Trophoblast cell (in vitro differentiated cells and primary cell): Measurements from ENCODE around the gene IZUMO4.
A peak's percentile ranks its signal among the peaks of the same experiment; 100 is the strongest.

Experiments
- DNase-seq, 2 donors: peaks; one replicate each; pipeline ENCODE4 v3.0.0-alpha.2; 2016
- H2AFZ ChIP-seq: 2 replicates; pipeline ENCODE4 v1.6.1; 2013; ENCODE audit warnings: low read length, moderate library complexity, mild to moderate bottlenecking; ENCODE audit not compliant: insufficient read depth, poor library complexity
- H2AK5ac ChIP-seq: 2 replicates; pipeline ENCODE4 v1.6.1; 2013; ENCODE audit warnings: mild to moderate bottlenecking, low read length
- H2BK120ac ChIP-seq: 2 replicates; pipeline ENCODE4 v1.6.1; 2013; ENCODE audit warnings: low read length, mild to moderate bottlenecking, moderate library complexity; ENCODE audit not compliant: insufficient read depth, poor library complexity
- H2BK12ac ChIP-seq: 2 replicates; pipeline ENCODE4 v1.6.1; 2013; ENCODE audit warnings: mild to moderate bottlenecking, low read length, moderate library complexity
- H2BK5ac ChIP-seq: 2 replicates; pipeline ENCODE4 v1.6.1; 2013; ENCODE audit warnings: low read length, low read depth, moderate library complexity, mild to moderate bottlenecking; ENCODE audit not compliant: poor library complexity
- H3K14ac ChIP-seq: 2 replicates; pipeline ENCODE4 v1.6.1; 2013; ENCODE audit warnings: mild to moderate bottlenecking, low read length
- H3K18ac ChIP-seq: 2 replicates; pipeline ENCODE4 v1.6.1; 2013; ENCODE audit warnings: mild to moderate bottlenecking, low read length
- H3K23ac ChIP-seq: 2 replicates; pipeline ENCODE4 v1.6.1; 2013; ENCODE audit warnings: low read length
- H3K27ac ChIP-seq: 2 replicates; pipeline ENCODE4 v1.5.1; 2013; ENCODE audit warnings: low read depth, mild to moderate bottlenecking, inconsistent platforms, low read length, moderate library complexity
- H3K27me3 ChIP-seq: 2 replicates; pipeline ENCODE4 v1.6.1; 2013; ENCODE audit warnings: inconsistent platforms, mild to moderate bottlenecking, low read length, moderate library complexity; ENCODE audit not compliant: insufficient read depth
- H3K36me3 ChIP-seq, 2 experiments: 1 replicate in 1 of 2; 2 replicates in 1 of 2; pipeline ENCODE4 v1.6.1; 2013; ENCODE audit warnings: low read length in 2 of 2, mild to moderate bottlenecking in 2 of 2, moderate library complexity in 1 of 2; ENCODE audit not compliant: insufficient read depth in 2 of 2, control insufficient read depth in 1 of 2
- H3K4ac ChIP-seq: 2 replicates; pipeline ENCODE4 v1.6.1; 2013; ENCODE audit warnings: low read depth, mild to moderate bottlenecking, low read length, moderate library complexity
- H3K4me1 ChIP-seq, 2 experiments: 1 replicate in 1 of 2; 2 replicates in 1 of 2; pipeline ENCODE4 v1.6.1; 2013; ENCODE audit warnings: low read length in 2 of 2, mild to moderate bottlenecking in 2 of 2, moderate library complexity in 1 of 2; ENCODE audit not compliant: insufficient read depth in 2 of 2, control insufficient read depth in 1 of 2
- H3K4me2 ChIP-seq: 2 replicates; pipeline ENCODE4 v1.6.1; 2013; ENCODE audit warnings: inconsistent platforms, mild to moderate bottlenecking, low read length, moderate library complexity
- H3K4me3 ChIP-seq: 2 replicates; pipeline ENCODE4 v1.5.1; 2013; ENCODE audit warnings: mild to moderate bottlenecking, low read depth, low read length, inconsistent platforms
- H3K79me1 ChIP-seq: one replicate; pipeline ENCODE4 v1.6.1; 2013; ENCODE audit warnings: low read length
- H3K79me2 ChIP-seq: 2 replicates; pipeline ENCODE4 v1.6.1; 2013; ENCODE audit warnings: low read length, mild to moderate bottlenecking; ENCODE audit not compliant: control insufficient read depth, insufficient read depth, poor library complexity
- H3K9ac ChIP-seq: 2 replicates; pipeline ENCODE4 v1.6.1; 2013; ENCODE audit warnings: mild to moderate bottlenecking, low read length
- H3K9me3 ChIP-seq: 2 replicates; pipeline ENCODE4 v1.6.1; 2013; ENCODE audit warnings: low read depth, mild to moderate bottlenecking, control low read depth, inconsistent platforms, low read length; ENCODE audit not compliant: insufficient read depth
- H4K12ac ChIP-seq: 2 replicates; pipeline ENCODE4 v1.6.1; 2013; ENCODE audit warnings: low read depth, mild to moderate bottlenecking, low read length, moderate library complexity
- H4K8ac ChIP-seq: 2 replicates; pipeline ENCODE4 v1.6.1; 2013; ENCODE audit warnings: low read depth, mild to moderate bottlenecking, low read length, moderate library complexity
- H4K91ac ChIP-seq: one replicate; pipeline ENCODE4 v1.6.1; 2013; ENCODE audit warnings: low read depth, mild to moderate bottlenecking, low read length, moderate library complexity
- WGBS: extraction: QIAGEN DNeasy Blood & Tissue Kit; methylation state at CpG from one replicate; pipeline ENCODE4 v1.1.7; 2013; ENCODE audit warnings: missing lambda C conversion rate; ENCODE audit not compliant: insufficient read length, insufficient coverage; ENCODE audit errors: extremely low coverage; 5-methylcytosine and 5-hydroxymethylcytosine counted together

IZUMO4 gene

DNA sequence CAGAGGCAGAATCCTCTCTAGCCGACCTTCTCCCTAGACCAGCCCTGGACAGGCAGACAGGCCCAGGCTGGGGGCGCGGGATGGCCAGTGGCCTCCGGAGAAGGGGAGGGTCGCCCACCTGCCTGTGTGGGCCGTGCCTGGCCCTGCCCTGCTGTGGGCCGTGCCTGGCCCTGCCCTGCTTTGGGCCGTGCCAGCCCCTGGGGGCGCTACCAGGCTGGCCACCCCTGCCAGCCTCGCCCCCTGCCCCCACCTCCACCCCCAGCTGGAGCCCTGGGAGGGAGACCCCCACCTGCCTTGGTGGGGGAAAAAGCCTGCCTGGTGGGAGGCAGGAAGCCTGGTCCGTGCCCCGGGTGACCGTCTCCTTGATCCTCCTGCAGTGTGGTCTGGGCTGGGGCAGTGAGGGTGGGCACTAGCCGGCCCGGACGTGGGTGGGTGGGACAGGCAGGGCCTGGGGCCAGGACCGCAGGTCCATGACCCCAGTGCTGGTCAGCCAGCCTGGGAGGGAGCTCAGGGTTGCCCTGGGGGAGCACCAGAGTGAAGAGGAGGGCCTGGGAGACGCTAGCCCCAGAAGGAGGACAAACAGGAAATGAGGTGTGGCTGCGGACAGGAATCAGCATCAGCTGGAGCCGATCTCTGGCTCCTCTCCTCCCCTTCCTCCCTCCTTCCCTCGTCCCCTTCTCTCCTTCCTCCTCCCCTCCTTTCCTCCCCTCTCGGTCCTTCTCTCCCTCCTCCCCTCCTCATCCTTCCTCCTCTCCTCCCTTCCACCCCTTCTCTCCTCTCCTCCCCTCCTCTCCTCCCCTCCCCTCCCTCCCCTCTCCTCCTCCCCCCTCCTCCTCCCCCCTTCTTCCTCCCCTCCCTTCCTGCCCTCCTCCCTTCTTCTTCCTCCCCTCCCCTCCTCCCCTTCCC lies 40.5 kb upstream of the IZUMO4 start:
- Histone ChIP-seq H3K4me2 (no peak overlapping the region), H3K27me3 (no peaks in the 10 kb centered on the region), H2BK5ac (no peak overlapping the region), H3K4me3 (no peak overlapping the region), H2BK120ac (peak overlapping the region; percentile 8), H4K91ac (peak overlapping the region; percentile 59), H4K8ac (peak overlapping the region; percentile 62), H3K4ac (peak overlapping the region; percentile 4), H3K36me3 (no peaks in the 10 kb centered on the region), H3K23ac (no peak overlapping the region), H3K9ac (no peak overlapping the region), H3K27ac (peak overlapping the region; percentile 16), H3K18ac (peak overlapping the region; percentile 37), H4K12ac (peak overlapping the region; percentile 6), H3K79me2 (peaks cover 9% of the 10 kb centered on the region), H2AFZ (peak overlapping the region; percentile 20), H3K79me1 (peaks cover 33% of the 10 kb centered on the region), H2AK5ac (peak overlapping the region; percentile 45), H3K14ac (peak overlapping the region; percentile 30), H2BK12ac (peak overlapping the region; percentile 33), H3K4me1 (peaks cover 26 to 31% of the 10 kb centered on the region in 2 experiments), H3K9me3 (no peaks in the 10 kb centered on the region)
- whole genome bisulfite sequencing = no CpG with 5 or more reads among the region's 22 CpGs
- no peak for DNase-seq

DNA sequence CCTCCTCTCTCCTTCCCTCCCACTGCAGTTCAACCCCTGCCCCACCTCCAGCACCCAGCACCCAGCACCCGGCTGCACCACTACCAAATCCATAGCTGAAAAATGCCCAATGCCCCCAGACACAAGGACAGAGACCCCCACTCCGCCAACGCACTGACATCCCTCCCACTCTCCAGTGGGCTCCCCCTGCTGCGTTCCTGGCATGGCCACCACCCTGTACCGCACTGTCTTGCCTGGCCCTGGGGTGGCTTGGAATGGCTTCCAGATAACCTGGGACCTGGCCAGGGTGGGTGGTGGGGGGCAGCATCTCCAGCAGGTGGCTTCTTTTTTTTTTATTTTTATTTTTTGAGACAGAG lies 39.9 kb upstream of the IZUMO4 start:
- Histone ChIP-seq H3K27ac (no peak overlapping the region), H3K4me3 (no peak overlapping the region), H3K79me2 (peaks cover 8% of the 10 kb centered on the region), H3K4me1 (peaks cover 26 to 29% of the 10 kb centered on the region in 2 experiments), H3K27me3 (no peaks in the 10 kb centered on the region), H2BK12ac (peak overlapping the region; percentile 51), H3K4me2 (no peak overlapping the region), H4K8ac (peak overlapping the region; percentile 3), H3K9ac (no peak overlapping the region), H2BK5ac (no peak overlapping the region), H4K91ac (peak overlapping the region; percentile 64), H3K23ac (no peak overlapping the region), H3K18ac (no peak overlapping the region), H3K36me3 (no peaks in the 10 kb centered on the region), H3K79me1 (peaks cover 31% of the 10 kb centered on the region), H3K14ac (no peak overlapping the region), H3K9me3 (no peaks in the 10 kb centered on the region), H4K12ac (no peak overlapping the region), H2AFZ (no peak overlapping the region), H2BK120ac (no peak overlapping the region), H2AK5ac (peak overlapping the region; percentile 8), H3K4ac (no peak overlapping the region)
- no CpG with 5 or more reads among the region's 5 CpGs for WGBS
- no peak for DNase-seq

DNA sequence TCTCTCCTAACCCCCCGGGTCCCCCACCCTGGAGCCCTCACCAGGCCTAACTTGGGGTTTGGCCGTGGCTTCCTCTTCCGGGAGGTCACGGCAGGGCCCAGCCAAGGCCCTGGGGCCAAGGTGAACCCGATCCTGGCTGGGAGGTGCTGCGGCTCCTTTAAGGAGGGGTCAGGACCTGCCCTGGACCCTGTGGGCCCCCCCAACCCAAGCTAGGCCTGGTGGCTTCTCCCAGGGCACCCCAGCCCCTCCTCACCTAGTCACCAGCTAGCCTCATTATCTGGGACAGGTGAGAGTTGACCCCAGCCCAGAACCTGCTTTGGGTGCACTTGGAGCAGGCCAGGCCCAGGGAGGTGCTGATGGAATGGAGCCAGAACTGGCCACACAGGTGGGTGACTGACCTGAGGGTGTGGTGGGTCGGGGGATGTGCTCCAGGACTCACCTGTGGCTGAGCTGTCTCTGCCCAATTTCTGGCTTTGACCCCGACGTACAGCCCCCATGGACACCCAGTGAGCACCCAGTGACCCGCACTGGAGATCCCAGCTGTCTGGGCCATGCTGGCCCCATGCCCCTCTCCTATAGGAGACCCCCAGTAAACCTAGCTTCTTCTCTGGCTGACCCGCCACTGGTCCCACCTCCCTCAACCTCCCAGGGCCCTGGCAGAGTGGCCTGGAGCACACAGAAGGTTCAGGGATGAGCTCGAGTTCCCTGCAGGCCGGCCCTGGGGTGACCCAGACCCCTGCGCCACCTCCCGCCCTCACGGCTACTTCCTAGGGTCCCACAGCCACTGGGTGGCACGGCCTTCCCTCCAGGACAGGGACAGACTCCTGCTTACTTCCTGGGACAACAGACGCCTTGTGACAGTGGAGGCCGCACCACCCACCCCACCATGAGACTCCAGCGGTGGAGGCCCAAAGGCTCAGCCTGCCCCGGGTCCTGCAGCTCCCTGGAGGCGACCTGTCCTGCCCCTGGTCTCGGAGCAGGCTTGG lies 38.9 kb upstream of the IZUMO4 start:
- Histone ChIP-seq H4K12ac (no peak overlapping the region), H3K79me2 (peaks cover 8% of the 10 kb centered on the region), H4K8ac (peak overlapping the region; percentile 10), H3K36me3 (no peaks in the 10 kb centered on the region), H3K9ac (no peak overlapping the region), H2AK5ac (peak overlapping the region; percentile 71), H3K4ac (no peak overlapping the region), H3K27ac (peak overlapping the region; percentile 18), H2BK5ac (no peak overlapping the region), H4K91ac (peak overlapping the region; percentile 96), H3K4me2 (no peak overlapping the region), H2BK12ac (peak overlapping the region; percentile 79), H3K14ac (peak overlapping the region; percentile 45), H3K4me1 (peaks cover 29 to 32% of the 10 kb centered on the region in 2 experiments), H3K4me3 (no peak overlapping the region), H3K27me3 (no peaks in the 10 kb centered on the region), H3K79me1 (peaks cover 35% of the 10 kb centered on the region), H3K9me3 (no peaks in the 10 kb centered on the region), H3K23ac (no peak overlapping the region), H3K18ac (peak overlapping the region; percentile 0), H2BK120ac (peak overlapping the region; percentile 77), H2AFZ (no peak overlapping the region)
- no peak for DNase-seq
- WGBS = no CpG with 5 or more reads among the region's 23 CpGs
